G401.6 (cell line): ENCODE measurements around the gene UNC13C.
"Not testable (repeated sequence)": the region's sequence is repeated elsewhere in the genome, so short reads cannot be mapped to it uniquely, and the experiment has no call there.

Experiments used
- FAIRE-seq: peaks from 2 replicates; lab custom pipeline; 2012; peaks lifted over from hg19 to GRCh38; lab: Jason Lieb, UNC

Gene UNC13C

DNA sequence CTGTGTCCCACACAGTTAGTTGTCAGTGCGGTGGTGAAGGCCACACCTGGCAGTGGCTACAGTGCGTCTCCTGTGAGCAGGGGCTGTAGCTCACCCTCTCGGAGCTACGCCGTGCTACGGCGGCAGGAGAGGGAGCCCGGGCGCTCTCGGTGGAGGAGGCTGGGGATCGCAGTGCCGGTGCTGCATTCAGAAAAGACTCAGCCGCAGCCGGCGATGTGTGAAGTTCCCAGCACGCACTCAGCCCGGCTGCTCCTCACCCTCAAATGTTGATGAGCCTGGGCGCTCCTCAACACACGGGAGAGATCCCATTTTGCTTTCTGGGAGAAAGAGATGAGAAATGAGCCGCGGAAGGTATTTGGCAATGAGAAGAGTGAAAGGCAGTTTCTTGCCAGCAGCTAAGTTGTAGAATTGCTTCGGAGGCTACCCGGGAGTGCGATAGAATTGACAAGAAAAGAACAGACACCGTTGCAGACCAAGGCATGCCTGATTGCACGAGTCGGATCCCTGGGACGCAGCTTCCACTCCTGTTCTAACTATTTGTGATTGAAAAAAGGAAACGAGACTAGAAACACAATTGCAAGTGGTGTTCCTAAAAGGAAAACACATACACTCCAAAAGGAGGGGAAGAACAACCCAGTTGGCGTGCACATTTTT, at the start of gene UNC13C:
Gene UNC13C, plus strand, starts transcription at position 189 of the 654 bp plus-strand sequence. CDS start 34,463 bp downstream, outside the sequence.
- FAIRE-seq: no peak

DNA sequence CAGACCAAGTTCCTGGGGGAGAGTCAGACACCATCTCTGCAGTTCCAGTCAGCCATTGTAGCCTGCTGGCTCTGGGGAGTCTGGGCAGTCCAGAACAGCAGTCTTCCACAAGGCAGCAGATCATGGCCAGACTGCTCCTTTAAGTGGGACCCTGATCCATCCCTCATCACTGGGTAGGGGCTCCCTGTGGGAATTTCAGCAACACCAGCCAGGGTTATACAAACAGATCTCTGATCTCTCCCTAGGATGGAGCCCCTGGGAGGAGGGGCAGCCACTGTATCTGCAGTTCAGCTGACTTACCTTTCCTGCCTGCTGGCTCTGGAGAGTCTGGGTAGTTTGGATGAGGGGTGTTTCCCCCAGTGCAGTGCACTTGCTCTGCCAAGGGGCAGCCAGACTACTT, 42.1 kb upstream of the UNC13C start:
- FAIRE-seq: no peak

DNA sequence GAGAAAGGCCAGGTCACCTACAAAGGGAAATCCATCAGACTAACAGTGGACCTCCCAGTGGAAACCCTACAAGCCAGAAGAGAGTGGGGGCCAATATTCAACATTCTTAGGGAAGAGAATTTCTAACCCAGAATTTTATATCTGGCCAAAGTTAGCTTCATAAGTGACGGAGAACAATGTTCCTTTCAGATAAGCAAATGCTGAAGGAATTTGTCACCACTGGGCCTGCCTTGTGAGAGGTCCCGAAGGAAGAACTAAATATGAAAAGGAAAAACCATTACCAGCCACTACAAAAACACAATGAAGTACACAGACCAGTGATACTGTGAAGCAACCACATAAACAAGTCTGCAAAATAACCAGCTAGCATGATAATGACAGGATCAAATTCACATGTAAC, 40.6 kb upstream of the UNC13C start:
- not testable (repeated sequence) for FAIRE-seq

DNA sequence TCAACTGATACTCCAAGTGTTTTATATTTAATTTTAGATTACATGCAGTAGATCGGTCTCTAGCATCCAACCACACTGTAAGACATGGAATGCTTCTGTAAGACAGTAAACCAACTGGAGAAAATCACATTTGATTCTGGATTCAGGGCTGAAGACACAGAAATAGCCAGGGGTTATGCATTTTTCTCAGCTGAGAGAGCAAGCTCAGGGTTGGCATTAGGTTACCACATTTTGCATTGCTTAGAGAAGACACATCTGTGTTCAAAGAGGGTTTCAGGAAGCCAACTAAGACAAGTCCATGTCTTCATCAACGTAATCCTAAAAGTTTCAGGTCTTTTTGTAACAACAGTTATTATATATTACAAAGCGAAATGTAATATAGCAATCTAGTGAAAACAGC, 27.7 kb upstream of the UNC13C start:
- FAIRE-seq: no peak

DNA sequence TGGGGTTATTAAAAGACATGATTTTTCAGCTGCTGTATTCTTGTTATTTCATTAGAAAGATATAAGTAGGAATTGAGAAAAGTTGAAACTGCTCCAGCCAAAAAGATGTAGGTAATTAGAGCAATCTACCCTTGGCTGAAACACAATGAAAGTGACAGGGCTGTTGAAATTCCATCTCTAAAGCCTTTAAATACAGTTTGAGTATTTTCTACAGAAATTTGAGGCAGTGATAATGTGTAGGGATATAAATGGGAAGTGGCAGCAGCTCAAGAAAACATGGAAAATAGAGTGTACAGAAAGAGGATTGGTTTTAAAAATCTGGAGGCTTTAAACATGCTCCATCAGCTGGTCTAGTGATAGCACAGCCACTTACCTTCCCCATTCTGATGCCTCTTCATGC, 22.8 kb upstream of the UNC13C start:
- FAIRE-seq: no peak

DNA sequence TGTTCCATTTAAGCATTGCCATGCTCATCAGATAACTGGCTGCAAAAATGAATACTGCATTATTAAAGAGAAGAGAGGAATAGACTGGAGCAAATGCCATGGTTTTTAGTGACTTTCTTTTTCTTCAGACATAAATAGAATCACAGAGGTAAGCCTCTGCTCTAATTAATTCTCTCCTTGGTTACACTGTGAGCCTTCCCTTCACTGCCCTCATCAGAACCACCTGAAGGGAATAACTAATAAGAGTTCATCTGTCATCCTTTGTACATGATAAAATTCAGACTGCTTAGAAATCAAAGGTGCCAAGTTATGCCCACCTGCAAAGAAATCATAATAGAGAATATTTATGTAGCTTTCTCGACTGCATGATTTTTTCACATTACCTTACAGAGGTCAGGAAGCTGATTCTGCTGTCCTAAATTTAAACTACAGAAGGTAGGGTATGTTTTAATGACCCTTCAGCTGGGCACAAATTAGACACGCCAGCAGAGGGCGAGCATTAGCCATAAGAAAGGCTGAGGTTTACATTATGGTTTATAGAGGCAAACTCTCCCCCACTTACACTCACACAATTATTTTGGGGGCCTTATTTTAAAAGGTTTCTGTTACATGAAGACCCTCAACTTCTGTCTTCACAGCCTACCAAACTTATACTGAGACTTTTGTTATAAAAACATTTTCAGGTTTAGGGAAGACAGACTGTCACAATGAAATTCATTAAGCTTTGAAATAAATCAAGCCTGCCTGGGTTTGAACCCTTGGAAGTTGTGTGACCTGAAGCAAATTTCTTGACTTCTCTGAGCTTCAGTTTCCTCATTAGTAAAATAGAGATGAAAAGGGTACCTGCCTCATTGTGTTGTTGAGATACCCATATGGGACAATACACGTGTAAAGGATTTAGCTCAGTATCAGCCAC, 15.3 kb upstream of the UNC13C start:
- FAIRE-seq: no peak

DNA sequence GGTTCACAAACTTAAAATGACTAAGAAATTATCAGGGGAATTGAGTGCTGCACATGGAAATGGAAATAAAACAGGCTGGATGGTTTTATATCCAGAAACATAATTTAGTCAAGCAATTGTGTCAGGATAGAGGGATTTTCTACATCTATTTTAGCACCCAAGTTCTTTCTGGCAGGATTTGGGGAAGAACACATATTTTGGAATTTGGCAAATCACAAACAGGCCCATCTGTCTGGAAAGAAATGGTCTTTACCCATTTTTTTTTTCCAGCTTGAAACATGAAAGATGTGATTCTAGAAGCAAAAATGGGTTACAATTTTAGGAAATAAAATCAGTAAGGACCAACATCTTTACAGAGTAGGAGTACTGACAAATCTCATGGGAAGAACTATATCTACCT, 14.4 kb upstream of the UNC13C start:
- FAIRE-seq: no peak

DNA sequence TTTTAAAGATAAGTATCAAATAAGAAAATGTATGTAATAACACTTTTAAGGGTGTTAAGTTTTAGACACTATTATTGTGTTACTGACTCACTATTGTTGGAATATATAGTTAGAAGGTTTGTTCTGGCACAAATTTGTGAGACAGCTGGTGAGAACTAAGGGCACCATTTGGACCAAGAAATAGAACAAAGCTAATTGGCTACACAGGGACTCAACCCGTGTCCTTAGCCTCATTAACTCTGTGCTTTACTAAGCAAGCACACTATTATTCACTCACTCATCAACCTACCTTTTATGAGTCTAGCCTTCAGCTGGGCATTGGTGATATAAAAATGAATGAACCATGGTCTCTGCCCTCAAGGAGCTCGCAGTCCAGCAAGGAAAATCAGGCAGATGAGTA, 4.1 kb upstream of the UNC13C start:
- no peak for FAIRE-seq

DNA sequence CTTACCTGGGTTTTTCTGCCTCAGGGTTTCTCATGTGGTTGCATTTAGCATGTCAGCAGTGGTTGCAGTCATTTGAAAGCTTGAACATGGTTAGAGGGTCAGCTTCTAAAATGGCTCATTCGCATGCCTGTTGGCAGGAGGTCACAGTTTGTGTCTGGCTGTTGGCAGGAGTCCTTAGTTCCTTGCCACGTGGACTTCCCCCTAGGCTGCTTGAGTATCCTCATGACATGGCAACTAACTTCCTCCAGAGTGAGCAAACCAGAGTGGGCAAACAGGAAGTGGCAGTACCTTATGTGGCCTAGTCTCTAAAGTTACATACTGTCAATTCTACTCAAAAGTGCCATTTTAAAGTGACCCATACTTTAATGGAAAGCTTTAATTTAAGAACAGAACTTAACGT, 3.4 kb upstream of the UNC13C start:
- FAIRE-seq: no peak

DNA sequence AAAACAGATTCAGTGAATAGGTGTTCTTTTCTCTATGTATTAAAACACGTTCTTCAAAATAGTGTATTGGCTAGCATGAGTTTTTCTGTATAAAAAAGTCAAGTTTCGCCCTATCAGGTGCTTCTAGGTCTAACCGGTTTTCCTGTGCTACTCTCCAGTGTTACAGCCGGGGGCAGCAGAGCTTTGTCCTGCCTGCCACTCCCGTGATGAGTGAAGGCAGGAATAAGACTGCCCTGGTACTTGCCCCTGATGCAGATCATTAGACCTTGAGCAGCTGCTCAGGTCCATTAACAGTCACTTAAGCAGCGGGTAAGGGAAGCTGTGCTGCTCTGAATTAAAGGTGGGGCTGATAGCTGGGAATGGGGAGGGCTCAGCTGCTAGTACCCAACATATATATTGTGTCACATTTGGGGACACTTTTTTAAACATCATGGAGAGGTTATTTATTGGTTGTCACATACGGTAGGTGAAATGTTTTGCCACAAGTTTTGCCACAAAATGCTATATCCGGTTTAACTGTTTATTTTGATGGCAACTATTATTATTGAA, 1.3 kb upstream of the UNC13C start:
- no peak for FAIRE-seq

DNA sequence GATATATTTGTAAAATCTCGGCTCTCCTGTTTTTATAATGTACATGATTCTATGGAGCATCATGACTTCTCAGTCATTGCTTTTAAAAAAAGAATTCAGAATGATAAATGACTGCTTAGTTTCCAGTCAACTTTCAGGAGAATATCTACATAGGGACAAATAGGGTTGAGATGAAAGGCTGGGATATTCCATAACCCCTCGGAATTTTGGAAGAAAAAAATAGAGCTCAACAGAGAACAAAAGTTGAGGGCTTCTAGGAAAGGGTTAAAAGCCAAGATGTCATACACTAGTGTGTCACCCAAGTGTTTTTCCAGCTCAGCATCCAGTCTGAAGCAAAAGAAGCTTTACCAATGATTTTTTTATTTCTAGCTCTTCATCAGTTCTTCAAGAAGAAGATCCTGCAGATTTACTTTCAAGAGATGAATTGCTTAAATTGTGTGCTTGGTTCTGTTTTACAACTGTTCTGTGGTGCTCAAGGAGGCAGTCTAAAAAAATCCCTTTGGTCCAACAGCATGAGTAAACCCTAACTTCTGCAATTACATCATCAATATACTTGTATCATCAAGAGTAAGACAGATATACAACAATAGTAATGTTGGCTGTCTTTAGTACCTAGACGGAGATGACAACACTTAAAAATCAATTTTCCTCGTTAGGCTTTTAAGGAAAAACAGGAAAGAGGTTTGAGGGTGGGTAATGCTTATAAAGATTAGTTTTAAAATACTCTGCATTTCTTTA, 979 bp downstream of the UNC13C start:
- no peak for FAIRE-seq

DNA sequence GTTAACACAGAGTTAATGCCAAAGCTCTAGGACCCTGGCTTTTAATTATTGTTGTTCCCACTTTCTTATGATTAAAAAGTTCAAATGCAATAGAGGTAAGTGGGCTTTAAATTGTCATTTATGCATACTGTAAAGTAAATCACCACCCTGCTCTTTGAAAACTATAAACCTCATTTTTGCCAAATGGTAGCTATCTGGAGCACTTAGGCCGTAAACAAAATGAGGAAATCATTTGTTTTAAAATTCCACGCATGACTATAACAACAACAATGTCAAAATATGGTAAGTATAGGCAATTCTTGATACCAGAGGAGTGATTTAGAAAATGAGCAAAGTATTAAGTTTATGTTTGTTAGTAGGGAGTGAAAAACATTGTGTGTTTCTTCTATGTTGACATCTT, 1.8 kb downstream of the UNC13C start:
- no peak for FAIRE-seq

DNA sequence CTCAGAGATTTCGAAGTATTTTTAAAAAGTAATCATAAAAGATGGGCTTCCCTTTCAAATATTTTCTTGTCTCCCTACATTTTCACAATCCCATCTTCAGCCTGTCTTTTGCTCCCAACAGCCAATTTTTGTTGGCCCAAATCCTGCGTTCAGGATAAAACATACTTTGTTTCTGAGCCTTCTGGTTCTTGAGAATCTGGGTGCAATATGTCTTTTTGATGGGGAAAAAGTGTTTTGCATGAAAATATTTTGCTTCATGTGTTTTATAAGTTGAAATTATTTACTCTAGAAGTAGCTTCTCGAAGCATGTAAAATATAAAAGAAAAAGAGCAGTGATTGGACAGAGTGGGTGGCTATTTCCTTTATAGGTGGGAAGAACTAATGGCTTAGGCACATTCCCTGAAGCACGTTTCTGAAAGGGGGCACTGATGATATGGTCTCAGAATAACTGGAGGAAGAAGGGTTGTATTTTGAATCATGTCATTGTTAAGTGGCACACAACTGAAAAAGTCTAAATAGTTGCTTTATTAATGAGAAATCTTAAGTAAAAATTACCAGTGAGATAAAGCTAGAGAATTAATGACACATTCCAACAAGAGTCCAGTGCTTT, 3.9 kb downstream of the UNC13C start:
- no peak for FAIRE-seq

DNA sequence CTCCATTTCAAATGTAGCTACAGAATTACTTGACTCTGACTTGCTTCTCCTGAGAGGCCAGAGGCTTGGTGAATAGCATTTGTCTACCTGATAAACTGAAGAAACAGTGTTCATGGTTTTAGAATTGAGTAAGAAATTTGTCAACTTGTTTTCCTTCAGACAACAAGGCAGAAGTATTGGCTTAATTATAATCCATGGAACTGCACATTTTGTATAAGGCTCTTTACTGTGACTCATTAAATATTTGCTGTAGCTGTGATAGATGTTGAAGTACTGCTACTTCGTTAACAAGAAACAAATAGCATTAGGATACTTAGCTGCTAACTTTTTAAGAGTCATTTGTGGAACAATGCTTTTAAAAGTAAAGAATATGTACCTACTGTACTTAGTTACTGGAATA, 4.6 kb downstream of the UNC13C start:
- no peak for FAIRE-seq

DNA sequence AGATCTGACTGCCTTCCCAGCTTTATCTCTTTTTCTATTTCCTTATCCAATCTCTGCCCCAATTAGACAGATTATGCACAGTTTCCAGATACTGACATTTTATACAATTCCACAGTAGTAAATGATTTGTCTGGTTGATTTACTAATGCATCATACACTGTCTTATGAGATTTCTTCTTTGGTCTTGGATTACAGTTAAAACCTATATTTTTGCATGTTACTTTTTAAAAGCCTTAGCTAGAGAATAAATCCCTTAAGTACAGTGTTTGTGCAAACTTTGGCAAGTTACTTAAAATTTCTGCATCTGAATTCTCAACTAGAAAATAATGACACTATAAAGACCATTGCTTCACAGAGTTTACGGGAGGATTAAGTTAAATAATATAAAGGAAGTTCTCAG, 6.0 kb downstream of the UNC13C start:
- FAIRE-seq: no peak

DNA sequence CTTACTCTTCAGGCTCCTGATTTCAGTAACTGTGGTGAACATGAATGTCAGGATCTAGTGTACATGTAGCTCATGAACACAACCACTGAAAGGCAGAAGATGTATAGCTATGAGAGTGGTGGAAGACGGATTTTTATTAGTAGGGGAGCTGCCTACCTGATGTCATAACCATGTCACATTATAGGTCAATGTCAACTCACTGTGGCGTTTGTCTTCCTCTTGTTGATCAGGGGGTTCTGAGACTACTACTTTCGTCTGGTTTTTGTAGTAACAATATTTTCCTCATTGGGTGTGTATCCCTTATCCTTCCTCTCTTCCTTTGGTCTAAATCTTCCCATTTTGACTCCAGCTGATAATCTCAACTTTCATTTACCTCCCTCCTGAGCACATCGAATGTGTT, 7.3 kb downstream of the UNC13C start:
- FAIRE-seq: no peak

DNA sequence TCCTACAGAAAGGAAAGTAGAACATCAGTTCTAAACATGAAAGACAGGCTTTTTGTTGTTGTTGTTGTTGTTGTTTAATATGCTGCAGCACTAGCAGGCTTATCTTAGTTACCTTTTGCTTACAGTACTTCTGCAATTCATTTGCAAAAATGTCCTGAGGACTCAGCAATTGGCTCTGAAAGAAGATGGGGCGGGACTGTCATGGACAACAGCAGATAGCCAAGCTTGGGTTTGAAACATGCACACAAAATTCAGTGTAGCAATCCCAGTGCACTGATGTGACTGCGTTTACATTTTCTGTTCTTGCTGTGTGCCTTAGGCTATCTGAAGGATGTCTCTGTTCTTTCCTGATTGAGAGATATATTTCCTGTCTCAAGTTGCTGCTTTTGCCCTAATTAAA, 9.2 kb downstream of the UNC13C start:
- FAIRE-seq: no peak

DNA sequence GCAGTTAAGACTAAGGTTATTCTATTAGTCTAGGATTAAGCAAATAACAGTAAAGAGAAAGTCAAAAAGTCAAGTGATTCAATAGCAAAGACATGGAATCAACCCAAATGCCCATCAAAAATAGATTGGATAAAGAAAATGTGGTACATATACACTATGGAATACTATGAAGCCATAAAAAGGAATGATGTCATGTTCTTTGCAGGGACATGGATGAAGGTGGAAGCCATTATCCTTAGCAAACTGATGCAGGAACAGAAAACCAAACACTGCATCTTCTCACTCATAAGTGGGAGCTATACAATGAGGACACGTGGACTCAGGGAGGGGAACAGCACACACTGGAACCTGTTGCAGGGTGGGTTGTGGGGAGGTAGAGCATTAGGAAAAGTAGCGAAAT, 29.0 kb downstream of the UNC13C start:
- FAIRE-seq: no peak

DNA sequence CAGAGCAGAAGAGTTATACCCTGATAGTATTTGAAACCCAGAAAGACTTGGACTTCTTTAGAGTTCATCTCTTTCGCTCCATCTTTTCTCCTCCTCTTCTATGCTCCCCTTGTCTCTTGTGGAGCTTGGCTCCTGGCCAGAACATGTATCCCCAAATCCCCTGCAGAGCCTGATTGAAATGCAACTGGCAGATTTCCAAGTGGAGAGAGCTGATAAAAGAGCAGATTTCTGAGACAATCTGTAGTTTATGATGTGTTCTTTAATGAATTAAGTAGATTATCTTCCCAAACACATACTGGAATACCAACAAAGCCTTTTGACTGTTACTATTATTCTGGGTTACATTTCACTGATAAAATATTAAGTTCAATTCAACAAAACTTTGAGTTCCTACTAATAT, 33.4 kb downstream of the UNC13C start:
- FAIRE-seq: no peak

DNA sequence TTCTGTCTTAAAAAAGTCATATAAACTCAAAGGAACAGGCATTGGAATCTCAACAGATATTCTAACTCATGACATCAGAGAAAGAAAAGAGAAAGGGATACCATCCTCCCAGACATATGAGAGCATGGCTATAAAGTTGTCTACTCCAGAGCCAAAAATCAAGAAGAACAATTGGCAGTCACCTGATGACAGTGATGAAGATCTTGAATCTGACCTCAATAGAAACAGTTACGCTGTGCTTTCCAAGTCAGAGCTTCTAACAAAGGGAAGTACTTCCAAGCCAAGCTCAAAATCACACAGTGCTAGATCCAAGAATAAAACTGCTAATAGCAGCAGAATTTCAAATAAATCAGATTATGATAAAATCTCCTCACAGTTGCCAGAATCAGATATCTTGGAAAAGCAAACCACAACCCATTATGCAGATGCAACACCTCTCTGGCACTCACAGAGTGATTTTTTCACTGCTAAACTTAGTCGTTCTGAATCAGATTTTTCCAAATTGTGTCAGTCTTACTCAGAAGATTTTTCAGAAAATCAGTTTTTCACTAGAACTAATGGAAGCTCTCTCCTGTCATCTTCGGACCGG, 35.9 kb downstream of the UNC13C start:
- FAIRE-seq: no peak

DNA sequence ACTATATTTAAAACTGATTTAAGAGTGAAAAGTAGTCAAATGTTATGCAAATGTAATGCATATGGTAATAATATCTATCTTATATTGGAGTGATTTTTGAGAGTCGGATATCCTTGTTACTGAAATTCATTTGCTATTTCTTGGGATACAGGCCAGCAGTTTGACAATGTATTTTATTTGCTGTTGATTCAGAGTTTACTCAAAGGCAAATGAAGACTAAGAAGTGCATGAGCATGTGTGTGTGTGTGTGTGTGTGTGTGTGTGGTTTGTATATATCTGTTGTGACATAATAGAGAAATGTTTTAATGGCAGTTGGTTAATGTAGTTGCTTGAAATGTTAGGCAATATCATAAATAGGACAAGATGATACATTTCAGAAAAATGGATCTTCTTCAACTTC, 39.0 kb downstream of the UNC13C start:
- FAIRE-seq: no peak

DNA sequence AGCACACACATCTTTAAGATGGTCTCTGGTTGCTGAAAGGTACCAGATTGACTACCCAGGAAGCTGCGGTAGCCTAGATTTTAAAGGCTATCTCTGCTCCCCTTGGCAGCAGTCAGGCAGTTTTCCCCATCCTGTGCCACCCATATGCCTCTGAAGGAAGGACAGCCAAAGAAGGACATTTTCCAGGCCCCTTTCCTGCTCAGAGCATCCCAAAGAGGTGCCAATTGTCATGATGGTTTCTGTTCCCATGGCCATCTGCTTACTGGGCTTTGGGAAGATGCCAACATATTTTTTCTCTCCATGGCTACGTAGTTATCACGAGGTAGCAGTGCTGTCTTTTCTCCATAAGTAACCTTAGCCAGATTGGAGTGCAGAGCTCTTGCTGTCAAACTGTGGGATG, 39.7 kb downstream of the UNC13C start:
- FAIRE-seq: no peak
